HG02840 (cell line): ENCODE results near the gene ECEL1.
"Not testable (repeated sequence)": the region's sequence is repeated elsewhere in the genome, so short reads cannot be mapped to it uniquely, and the experiment has no call there.

Source experiments
- ATAC-seq: cut with Tn5 transposase; IDR thresholded peaks from one replicate; pipeline ENCODE4 v1.9.1; 2021; ENCODE audit warnings: mild to moderate bottlenecking, moderate library complexity, moderate number of reproducible peaks; ENCODE audit not compliant: unreplicated experiment, low FRiP score

Gene ECEL1

GRCh38 chr2:232487385-232488096 lies at the start of gene ECEL1:
ECEL1 (minus strand) TSS chr2:232487834; CDS start chr2:232486653, 1,181 bp downstream.
- no peak for ATAC-seq

GRCh38 chr2:232537079-232537478 lies 49.4 kb upstream of the ECEL1 start:
- no peak for ATAC-seq

GRCh38 chr2:232535761-232536530 lies 48.3 kb upstream of the ECEL1 start:
- no peak for ATAC-seq

GRCh38 chr2:232534940-232535651 lies 47.5 kb upstream of the ECEL1 start:
- no peak for ATAC-seq

GRCh38 chr2:232533944-232534710 lies 46.5 kb upstream of the ECEL1 start:
- ATAC-seq, result no peak

- not testable (repeated sequence) for ATAC-seq
These were observed 45.2 kb upstream of the ECEL1 start for GRCh38 chr2:232532821-232533220.

- no peak for ATAC-seq
These were observed 44.8 kb upstream of the ECEL1 start for GRCh38 chr2:232532419-232532818.

- no peak for ATAC-seq
These were observed 43.1 kb upstream of the ECEL1 start for GRCh38 chr2:232530626-232531260.

GRCh38 chr2:232529806-232530547 lies 42.3 kb upstream of the ECEL1 start:
- ATAC-seq, result no peak

GRCh38 chr2:232528746-232529460 lies 41.3 kb upstream of the ECEL1 start:
- no peak for ATAC-seq

- ATAC-seq, result no peak
These were observed 40.4 kb upstream of the ECEL1 start for GRCh38 chr2:232527905-232528470.

- ATAC-seq, result no peak
These were observed 38.8 kb upstream of the ECEL1 start for GRCh38 chr2:232526372-232526941.

GRCh38 chr2:232525791-232526371 lies 38.2 kb upstream of the ECEL1 start, which contains the start of gene CHRND:
CHRND (plus strand) TSS chr2:232526160; CDS start chr2:232526216, 56 bp downstream.
- ATAC-seq, result no peak

- no peak for ATAC-seq
These were observed 37.6 kb upstream of the ECEL1 start for GRCh38 chr2:232525199-232525598.

GRCh38 chr2:232524771-232525170 lies 37.1 kb upstream of the ECEL1 start:
- ATAC-seq, result no peak

GRCh38 chr2:232523682-232524597 lies 36.3 kb upstream of the ECEL1 start:
- no peak for ATAC-seq

- ATAC-seq, result no peak
These were observed 35.7 kb upstream of the ECEL1 start for GRCh38 chr2:232523402-232523681.
